Skeletal muscle tissue (tissue), 4 donors: ENCODE results near the gene RNF41. TPM values are rescaled to one million over a fixed set of nuclear protein-coding genes. Genes with fewer than 3 reads are reported as not detected.
"Not testable (repeated sequence)": the region's sequence is repeated elsewhere in the genome, so short reads cannot be mapped to it uniquely, and the experiment has no call there.

ENCODE experiments used
- H3K27ac ChIP-seq: one replicate; pipeline ENCODE4 v1.7.0; 2013; ENCODE audit warnings: mild to moderate bottlenecking, low read depth, low read length, inconsistent platforms
- H3K27me3 ChIP-seq, 3 donors: one replicate each; pipeline ENCODE4 v1.7.0; 2013; ENCODE audit warnings: low read length in 3 of 3; ENCODE audit not compliant: control insufficient read depth in 3 of 3, insufficient read depth in 3 of 3
- H3K36me3 ChIP-seq, 3 donors: one replicate each; pipeline ENCODE4 v1.7.0; 2013; ENCODE audit warnings: low read length in 3 of 3; ENCODE audit not compliant: control insufficient read depth in 3 of 3, insufficient read depth in 3 of 3
- H3K4me1 ChIP-seq, 3 donors: one replicate each; pipeline ENCODE4 v1.7.0; 2013; ENCODE audit warnings: low read length in 3 of 3, mild to moderate bottlenecking in 3 of 3; ENCODE audit not compliant: control insufficient read depth in 3 of 3, insufficient read depth in 3 of 3
- H3K4me3 ChIP-seq, 3 donors: one replicate each; pipeline ENCODE4 v1.7.0; 2013; ENCODE audit warnings: low read length in 3 of 3
- H3K9ac ChIP-seq, 3 donors: one replicate each; pipeline ENCODE4 v1.7.0; 2013; ENCODE audit warnings: low read length in 3 of 3, mild to moderate bottlenecking in 3 of 3, moderate library complexity in 2 of 3, low read depth in 1 of 3
- H3K9me3 ChIP-seq, 3 donors: one replicate each; pipeline ENCODE4 v1.7.0; 2013; ENCODE audit warnings: low read length in 3 of 3; ENCODE audit not compliant: control insufficient read depth in 3 of 3
- total RNA-seq: library from RNA; depleted of rRNA; stranded (reverse); fragments of >200 nt; gene quantifications from one replicate; pipeline ENCODE4 v1.2.3, GENCODE V29; 2014
- donor health status: Osteomylitis.

The RNF41 gene
- 30.8 TPM for total RNA-seq

DNA sequence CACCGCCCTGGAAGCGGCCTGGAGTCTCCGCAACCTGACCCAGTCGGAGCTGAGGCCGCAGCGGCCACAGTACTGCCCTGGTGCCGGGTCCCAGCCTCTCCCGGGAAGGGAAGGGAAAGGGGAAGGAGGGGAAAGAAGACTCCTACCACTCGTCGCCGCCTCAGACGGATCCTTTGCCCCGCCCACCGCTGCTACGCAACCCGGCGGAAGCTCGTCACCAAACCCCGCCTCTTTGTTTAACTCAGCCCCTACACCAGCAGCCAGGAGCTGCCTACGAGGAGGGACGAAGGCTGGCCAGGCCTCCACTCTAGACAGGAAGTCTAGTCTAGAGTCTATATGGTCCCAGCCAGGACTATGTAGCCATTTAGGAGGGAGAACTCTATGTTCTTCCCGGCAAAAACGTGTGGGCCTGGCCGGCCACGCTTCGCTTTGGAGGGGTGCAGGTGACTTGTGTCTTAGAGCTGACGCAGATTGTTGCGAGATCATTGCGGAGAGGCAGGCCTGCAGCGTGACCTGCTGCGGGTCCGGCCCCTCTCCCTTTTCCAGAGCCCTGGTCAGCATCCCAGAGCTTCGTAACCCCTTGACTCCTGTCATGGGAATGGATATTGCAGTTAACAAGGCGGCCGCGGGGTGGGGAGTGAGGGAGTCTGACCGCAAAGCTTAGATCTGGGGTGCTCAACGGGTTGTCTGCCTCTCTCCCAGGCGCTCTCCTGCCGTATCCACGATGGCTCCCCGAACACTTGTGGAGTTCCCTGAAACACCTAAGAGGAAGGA lies at the start of gene RNF41:
TSS of gene RNF41 (minus strand) at position 166 of the 774 bp plus-strand sequence. CDS start 7,875 bp downstream, outside the sequence.
- Histone ChIP-seq H3K27ac (peak within 1 kb of the TSS; percentile 99), H3K4me1 (peaks cover 28 to 52% (median 34%) of the 10 kb centered on the region in 3 donors), H3K9ac (peak within 1 kb of the TSS; percentile 91 to 96 (median 96)), H3K36me3 (peaks cover 0 to 8% (median 3%) of the 10 kb centered on the region in 3 donors), H3K4me3 (peak within 1 kb of the TSS; percentile 92 to 98 (median 96)), H3K9me3 (no peaks in the 10 kb centered on the region), H3K27me3 (no peaks in the 10 kb centered on the region)

- Histone ChIP-seq H3K4me1 (peaks cover 44 to 61% (median 47%) of the 10 kb centered on the region in 3 donors), H3K36me3 (peaks cover 50 to 63% (median 54%) of the 10 kb centered on the region in 3 donors), H3K9me3 (no peaks in the 10 kb centered on the region)
Measured at GRCh38 chr12:56271031-56271430, 49.3 kb upstream of the RNF41 start.

GRCh38 chr12:56267443-56268071 lies 45.8 kb upstream of the RNF41 start:
- Histone ChIP-seq H3K27ac (peak overlapping the region; percentile 98), H3K4me1 (peaks cover 45 to 57% (median 46%) of the 10 kb centered on the region in 3 donors), H3K4me3 (peak overlapping the region; percentile 88 to 98 (median 93)), H3K9me3 (no peaks in the 10 kb centered on the region), H3K9ac (peak overlapping the region; percentile 87 to 98 (median 93)), H3K27me3 (no peaks in the 10 kb centered on the region), H3K36me3 (peaks cover 21 to 31% (median 25%) of the 10 kb centered on the region in 3 donors)

More at GRCh38 chr12:56271031-56271430, 49.3 kb upstream of the RNF41 start:
- Histone ChIP-seq H3K4me3 (peak overlapping the region in 1 of 3 donors; percentile 24), H3K27me3 (no peaks in the 10 kb centered on the region), H3K27ac (peak overlapping the region; percentile 98), H3K9ac (peak overlapping the region; percentile 63 to 98 (median 68))

DNA sequence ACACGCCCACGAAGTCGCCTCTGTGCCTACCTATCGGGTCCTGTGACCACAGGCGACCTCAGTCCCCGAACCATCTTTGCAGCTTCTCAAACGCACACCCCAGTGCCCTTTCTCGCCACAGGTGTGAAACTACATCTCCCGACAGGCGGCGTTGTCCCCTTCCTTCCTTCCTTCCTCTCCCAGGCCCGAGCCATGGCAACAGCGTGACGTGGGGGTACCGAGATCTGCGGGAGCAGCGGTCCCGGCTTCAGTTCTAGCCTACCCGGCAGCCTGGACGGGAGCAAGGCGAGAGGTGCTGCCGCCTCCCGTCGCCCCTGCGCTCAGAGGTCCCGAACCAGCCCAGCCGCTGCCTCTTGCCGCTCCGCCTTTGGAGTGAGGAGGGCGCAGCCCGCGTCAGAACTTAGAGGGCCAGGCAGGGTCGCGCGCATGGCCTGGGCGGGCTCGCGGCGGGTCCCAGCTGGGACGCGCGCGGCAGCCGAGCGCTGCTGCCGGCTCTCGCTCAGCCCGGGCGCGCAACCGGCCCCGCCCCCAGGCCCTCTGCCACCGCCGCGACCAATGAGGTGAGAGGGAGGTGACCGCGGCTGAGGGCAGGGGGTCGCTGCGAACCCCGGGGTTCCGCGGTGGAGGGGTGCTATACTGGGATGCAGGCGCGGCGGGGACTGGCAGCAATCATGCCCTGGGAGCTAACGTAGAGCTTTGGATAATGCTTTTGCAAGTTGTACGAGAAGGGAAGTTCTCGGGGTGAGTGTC lies 45.1 kb upstream of the RNF41 start, which contains the start of gene COQ10A:
TSS of gene COQ10A (plus strand) at position 250 of the 750 bp plus-strand sequence. CDS start at position 427, 177 bp downstream.
- Histone ChIP-seq H3K9me3 (no peaks in the 10 kb centered on the region), H3K9ac (peak within 1 kb of the TSS; percentile 87 to 98 (median 93)), H3K36me3 (peaks cover 17 to 28% (median 22%) of the 10 kb centered on the region in 3 donors), H3K4me1 (peaks cover 40 to 55% (median 42%) of the 10 kb centered on the region in 3 donors), H3K27ac (peak within 1 kb of the TSS; percentile 98), H3K27me3 (no peaks in the 10 kb centered on the region), H3K4me3 (peak within 1 kb of the TSS; percentile 88 to 98 (median 93))

DNA sequence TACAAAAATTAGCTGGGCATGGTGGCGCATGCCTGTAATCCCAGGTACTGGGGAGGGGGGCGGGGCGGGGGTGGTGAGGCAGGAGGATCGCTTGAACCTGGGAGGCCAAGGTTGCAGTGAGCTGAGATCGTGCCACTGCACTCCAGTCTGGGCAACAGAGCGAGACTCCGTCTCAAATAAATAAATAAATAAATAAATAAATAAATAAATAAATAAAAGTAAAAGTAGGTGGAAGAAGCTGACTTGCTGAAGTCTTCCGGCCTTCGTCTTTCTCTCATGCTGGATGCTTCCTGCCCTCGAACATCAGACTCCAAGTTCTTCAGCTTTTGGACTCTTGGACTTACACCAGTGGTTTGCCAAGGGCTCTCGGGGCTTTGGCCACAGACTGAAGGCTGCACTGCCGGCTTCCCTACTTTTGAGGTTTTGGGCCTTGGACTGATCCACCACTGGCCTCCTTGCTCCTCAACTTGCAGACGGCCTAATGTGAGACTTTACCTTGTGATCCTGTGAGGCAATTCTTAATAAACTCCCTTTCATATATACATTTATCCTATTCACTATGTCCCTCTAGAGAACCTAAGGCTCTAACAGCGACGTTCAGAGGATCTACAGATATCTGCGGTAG lies 44.5 kb upstream of the RNF41 start:
- peaks cover 17 to 24% (median 17%) of the 10 kb centered on the region in 3 donors for H3K36me3 ChIP-seq
- peaks cover 37 to 55% (median 41%) of the 10 kb centered on the region in 3 donors for H3K4me1 ChIP-seq
- H3K9ac ChIP-seq = peak overlapping the region; percentile 87 to 98 (median 93)
- peak overlapping the region; percentile 98 for H3K27ac ChIP-seq
- not testable (repeated sequence) for H3K27me3 ChIP-seq, H3K9me3 ChIP-seq
- H3K4me3 ChIP-seq = peak overlapping the region; percentile 88 to 98 (median 93)

GRCh38 chr12:56262955-56263354 lies 41.2 kb upstream of the RNF41 start:
- not testable (repeated sequence) for H3K36me3 ChIP-seq, H3K9ac ChIP-seq, H3K4me3 ChIP-seq, H3K27ac ChIP-seq, H3K27me3 ChIP-seq, H3K9me3 ChIP-seq
- H3K4me1 ChIP-seq = peaks cover 26 to 41% (median 35%) of the 10 kb centered on the region in 3 donors

- no peaks in the 10 kb centered on the region for H3K27me3 ChIP-seq
- H3K36me3 ChIP-seq = peaks cover 0 to 5% (median 2%) of the 10 kb centered on the region in 3 donors
- peak overlapping the region in 2 of 3 donors; percentile 8 to 14 for H3K9ac ChIP-seq
- H3K4me1 ChIP-seq = peaks cover 33 to 42% (median 38%) of the 10 kb centered on the region in 3 donors
- peak overlapping the region; percentile 85 for H3K27ac ChIP-seq
- peak overlapping the region in 1 of 3 donors; percentile 13 for H3K4me3 ChIP-seq
- H3K9me3 ChIP-seq = no peaks in the 10 kb centered on the region
Measured at GRCh38 chr12:56261503-56262232, 39.9 kb upstream of the RNF41 start.

DNA sequence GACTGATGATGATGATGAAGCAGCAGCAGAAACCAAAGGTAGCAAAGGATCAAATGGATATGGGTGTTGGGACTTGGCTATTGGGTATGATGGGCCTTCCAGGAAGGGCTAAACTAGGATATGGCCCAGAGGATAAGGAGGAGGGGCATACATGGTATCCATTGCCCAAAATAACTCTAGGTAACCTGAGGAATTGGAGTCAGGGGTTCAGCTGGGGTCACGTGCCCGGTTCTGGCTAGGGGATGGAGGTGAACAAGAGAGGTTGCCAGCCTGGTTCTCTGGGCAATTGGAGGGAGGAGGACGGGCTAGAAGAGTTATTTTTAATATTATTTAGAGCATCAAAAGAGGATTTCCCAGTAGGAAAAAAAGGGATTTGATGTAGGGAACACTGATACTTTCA lies 39.2 kb upstream of the RNF41 start:
- H3K27ac ChIP-seq = peak overlapping the region; percentile 85
- H3K9ac ChIP-seq = peak overlapping the region in 1 of 3 donors; percentile 10
- H3K4me1 ChIP-seq = peaks cover 35 to 44% (median 41%) of the 10 kb centered on the region in 3 donors

More for the DNA sequence above, 39.2 kb upstream of the RNF41 start:
- Histone ChIP-seq H3K4me3 (peak overlapping the region in 1 of 3 donors; percentile 29), H3K9me3 (no peaks in the 10 kb centered on the region), H3K36me3 (peaks cover under 1 to 12% (median 8%) of the 10 kb centered on the region in 3 donors), H3K27me3 (no peaks in the 10 kb centered on the region)
